Measurements from ENCODE around the gene CBLB.

The CBLB gene

GRCh38 chr3:105906836-105907235 lies 38.0 kb upstream of the CBLB start:
- DNase-seq (ENCODE audit: low read depth) = peak; percentile 93
- H3K4me3 ChIP-seq (ENCODE audit: low read length) = no peak overlapping the region
- no peak for TF ChIP-seq CTCF (conservative IDR thresholded peaks at IDR 0.05; ENCODE audit: low read length)

- TF ChIP-seq CTCF (conservative IDR thresholded peaks at IDR 0.05; ENCODE audit: low read length) = no peak
- no peak overlapping the region for H3K4me3 ChIP-seq (ENCODE audit: low read length)
Observed at GRCh38 chr3:105906345-105906744, 37.5 kb upstream of the CBLB start.

DNA sequence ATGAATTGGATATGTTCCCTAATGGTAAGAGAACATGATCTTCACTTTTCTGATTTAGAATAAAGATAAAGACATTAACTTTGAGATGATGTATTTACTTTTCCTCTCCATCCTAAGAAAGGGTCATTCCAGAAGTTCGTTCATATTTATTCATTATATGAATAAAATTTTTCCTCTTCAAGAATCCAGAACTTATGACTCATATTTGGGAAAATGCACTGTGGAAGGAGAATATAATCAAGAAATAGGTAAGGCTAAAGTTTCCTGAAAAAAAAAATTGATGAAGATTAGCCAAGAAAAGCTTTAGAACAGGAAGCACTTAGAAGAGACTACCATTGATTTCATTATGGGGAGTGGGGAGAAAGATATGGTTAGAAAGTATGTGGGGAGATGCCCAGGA lies 36.5 kb upstream of the CBLB start:
- H3K4me3 ChIP-seq (ENCODE audit: low read length) = no peak overlapping the region
- no peak for DNase-seq (ENCODE audit: low read depth)
- no peak for TF ChIP-seq CTCF (conservative IDR thresholded peaks at IDR 0.05; ENCODE audit: low read length)

More at GRCh38 chr3:105906345-105906744, 37.5 kb upstream of the CBLB start:
- no peak for DNase-seq (ENCODE audit: low read depth)

- no peak for TF ChIP-seq CTCF (conservative IDR thresholded peaks at IDR 0.05; ENCODE audit: low read length)
- no peak for DNase-seq (ENCODE audit: low read depth)
Observed at GRCh38 chr3:105904678-105905284, 36.0 kb upstream of the CBLB start.

GRCh38 chr3:105904251-105904650 lies 35.4 kb upstream of the CBLB start:
- no peak for TF ChIP-seq CTCF (conservative IDR thresholded peaks at IDR 0.05; ENCODE audit: low read length)
- H3K4me3 ChIP-seq (ENCODE audit: low read length) = no peak overlapping the region

More at GRCh38 chr3:105904678-105905284, 36.0 kb upstream of the CBLB start:
- no peak overlapping the region for H3K4me3 ChIP-seq (ENCODE audit: low read length)

DNA sequence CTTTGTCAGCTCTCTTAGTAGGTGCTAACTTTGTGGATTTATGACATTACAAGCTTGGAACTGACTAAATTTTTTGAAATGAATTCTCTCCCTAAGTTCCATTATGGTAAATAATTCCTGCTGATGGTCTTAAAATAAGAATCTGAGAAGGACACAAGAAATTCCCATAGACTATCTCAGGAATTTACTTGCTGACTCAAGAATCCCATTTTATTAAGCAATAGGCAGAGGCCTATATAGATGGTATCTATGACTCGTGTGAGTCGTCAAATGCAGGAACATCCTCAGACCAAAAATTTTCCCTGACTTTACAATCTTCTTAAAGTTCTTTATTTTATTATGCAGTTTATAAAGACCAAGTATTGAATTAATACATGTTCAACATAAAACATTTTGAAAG lies 30.7 kb upstream of the CBLB start:
- no peak for TF ChIP-seq CTCF (conservative IDR thresholded peaks at IDR 0.05; ENCODE audit: low read length)
- peak; percentile 83 for DNase-seq (ENCODE audit: low read depth)

More at GRCh38 chr3:105904251-105904650, 35.4 kb upstream of the CBLB start:
- DNase-seq (ENCODE audit: low read depth) = peak; percentile 58

GRCh38 chr3:105891101-105891500 lies 22.3 kb upstream of the CBLB start:
- DNase-seq (ENCODE audit: low read depth) = no peak
- H3K4me3 ChIP-seq (ENCODE audit: low read length) = no peak overlapping the region
- TF ChIP-seq CTCF (conservative IDR thresholded peaks at IDR 0.05; ENCODE audit: low read length) = no peak

More for the DNA sequence above, 30.7 kb upstream of the CBLB start:
- no peak overlapping the region for H3K4me3 ChIP-seq (ENCODE audit: low read length)
